ENCODE data around the gene NDST4.

DNA sequence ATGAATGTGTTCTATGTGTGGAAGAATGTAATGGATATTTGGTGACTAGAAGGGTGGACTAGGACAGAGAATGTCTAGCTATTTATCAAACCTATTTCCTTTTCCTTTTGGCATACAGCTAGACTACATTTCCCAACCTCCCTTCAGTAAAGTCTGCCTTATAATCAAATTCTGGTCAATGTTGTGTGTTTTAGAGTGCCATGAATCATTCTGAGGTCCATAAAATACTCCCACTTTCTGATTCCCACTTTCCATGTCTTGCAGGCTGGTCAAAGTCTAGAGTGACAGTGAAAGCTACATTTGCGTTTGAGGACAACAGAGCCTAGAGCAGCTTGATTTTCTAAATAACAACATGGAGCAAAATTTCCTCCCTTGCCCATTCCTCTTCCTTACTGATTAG is 297.7 kb downstream of the NDST4 start:
- TF ChIP-seq CTCF (conservative IDR thresholded peaks at IDR 0.05; ENCODE audit: low read depth, low read length) (no peak), POLR2A (IDR thresholded peaks at IDR 0.05; ENCODE audit: low read depth, low read length) (no peak), RAD21 (IDR thresholded peaks at IDR 0.05; ENCODE audit: low read length) (no peak), MAFK (IDR thresholded peaks at IDR 0.05; ENCODE audit: low read depth, low read length) (no peak)
